Right lobe of liver (tissue), 4 donors: ENCODE data around the gene PTGFRN.

ENCODE experiments used
- CTCF ChIP-seq, 4 donors: fragments of 200-600 bp in 3 of 4; fragments of 450-650 bp in 1 of 4; IDR thresholded peaks; one replicate each; pipeline versions ENCODE4 v1.5.1 to v1.8.0; 2016 to 2022; ENCODE audit warnings: antibody characterized with exemption in 4 of 4, mild to moderate bottlenecking in 2 of 4
- POLR2A ChIP-seq: fragments of 450-650 bp; IDR thresholded peaks from one replicate; pipeline ENCODE4 v1.6.1; 2017; ENCODE audit warnings: antibody characterized with exemption, mild to moderate bottlenecking
- donor health status: DM: no; HTN: no; CAD: no.
- donor health status: DM: no; HTN: no; CAD: no.
- donor health status: DM: no; HTN: yes; CAD: no.

GRCh38 chr1:116927049-116927798 is 17.5 kb downstream of the PTGFRN start:
- no peak for TF ChIP-seq CTCF (IDR thresholded peaks at IDR 0.05)
- no peak for TF ChIP-seq POLR2A
